22Rv1 (cell line): ENCODE measurements around the gene IER5.

Source experiments
- CTCF ChIP-seq: fragments of 450-650 bp; IDR thresholded peaks from 2 replicates; pipeline ENCODE4 v1.5.1; 2017; ENCODE audit warnings: mild to moderate bottlenecking
- ZFX ChIP-seq: fragments of 450-650 bp; IDR thresholded peaks from 2 replicates; pipeline ENCODE4 v1.6.1; 2017; ENCODE audit warnings: antibody characterized with exemption, borderline replicate concordance

- TF ChIP-seq CTCF, result no peak
- no peak for TF ChIP-seq ZFX
These were observed 30.8 kb downstream of the IER5 start for GRCh38 chr1:181119093-181119989.
